Adrenal gland (tissue), 12 donors: ENCODE data around the gene TMEM139. TPM values are rescaled to one million over a fixed set of nuclear protein-coding genes. Genes with fewer than 3 reads are reported as not detected.
A peak's percentile ranks its signal among the peaks of the same experiment; 100 is the strongest.

ENCODE experiments used
- DNase-seq, 7 donors: peaks; one replicate each; pipeline ENCODE4 v3.0.0-alpha.2; 2019 to 2020
- H3K27ac ChIP-seq, 5 donors: fragments of 200-600 bp; sonication (generic) in 4 of 5; 1 replicate in 3 of 5; 2 replicates in 2 of 5; pipeline versions ENCODE4 v1.5.1 to v1.8.0; 2016 to 2020; ENCODE audit warnings: mild to moderate bottlenecking in 1 of 5
- H3K27me3 ChIP-seq: fragments of 200-600 bp; 2 replicates; pipeline ENCODE4 v1.8.0; 2021
- H3K36me3 ChIP-seq, 2 donors: fragments of 200-600 bp; replicated peaks in 1 of 2; 1 replicate in 1 of 2; 2 replicates in 1 of 2; pipeline versions ENCODE4 v1.5.1 to v1.8.0; 2018 to 2022
- H3K4me1 ChIP-seq, 2 donors: fragments of 200-600 bp; replicated peaks in 1 of 2; 1 replicate in 1 of 2; 2 replicates in 1 of 2; pipeline versions ENCODE4 v1.5.1 to v1.8.0; 2018 to 2021
- H3K4me3 ChIP-seq, 4 donors: fragments of 200-600 bp; sonication (generic) in 3 of 4; one replicate each; pipeline ENCODE4 v1.5.1; 2016 to 2018
- H3K9me3 ChIP-seq, 3 donors: fragments of 200-600 bp; sonication (generic) in 1 of 3; replicated peaks in 1 of 3; 1 replicate in 2 of 3; 2 replicates in 1 of 3; pipeline versions ENCODE4 v1.5.1 to v1.8.0; 2016 to 2021
- POLR2A ChIP-seq, 2 donors: fragments of 450-650 bp; IDR thresholded peaks; one replicate each; pipeline ENCODE4 v1.6.1; 2017; ENCODE audit warnings: antibody characterized with exemption in 2 of 2, mild to moderate bottlenecking in 2 of 2, moderate library complexity in 1 of 2
- WGBS, 4 donors: extraction: QIAGEN DNeasy Blood & Tissue Kit in 2 of 4; methylation state at CpG; one replicate each; pipeline versions ENCODE4 v1.1.5 to v1.1.7; 2013 to 2017; 5-methylcytosine and 5-hydroxymethylcytosine counted together
- intact Hi-C, 2 donors: fragments of 100-400 bp; cut with DNase I; formaldehyde crosslinking; loops; one replicate each; pipeline versions ENCODE4 v1.14.1 to v1.15.0; 2022 to 2023
- polyA plus RNA-seq, 3 donors: library from polyadenylated mRNA; stranded (reverse); fragments of 200-250 nt in 2 of 3; fragments of 350-450 nt in 1 of 3; fragmentation: Illumina TruSeq in 1 of 3; extraction: RNeasy Lipid Tissue Mini Kit (QIAGEN cat#74804) in 1 of 3; gene quantifications; one replicate each; pipeline ENCODE4 v1.2.3, GENCODE V29; 2013 to 2014
- total RNA-seq, 9 donors: library from RNA; depleted of rRNA in 4 of 9; stranded (reverse); fragments of >200 nt in 4 of 9; fragments of 120-200 nt in 1 of 9; fragmentation: NEBNext Ultra II Directional in 1 of 9; extraction: Animal tissue kit (Norgen Biotek cat#: 25700) in 1 of 9; gene quantifications; one replicate each; pipeline versions ENCODE4 v1.1.0 to v1.2.4, GENCODE V29; 2013 to 2023
- TF ChIP-seq, protein P1 (sequence below), 6 experiments: fragments of 450-650 bp in 4 of 6; fragments of 200-600 bp in 2 of 6; sonication (generic) in 1 of 6; IDR thresholded peaks; 1 replicate in 5 of 6; 2 replicates in 1 of 6; pipeline versions ENCODE4 v1.5.1 to v1.8.0; 2016 to 2021; ENCODE audit warnings: antibody characterized with exemption in 6 of 6, mild to moderate bottlenecking in 2 of 6, moderate library complexity in 1 of 6
- donor health status: healthy with polysubstance abuse.
- donor health status: Bipolar disorder and iron deficiency.
- donor health status: DM: yes; HTN: yes; CAD: no.
- donor health status: DM: no; HTN: no; CAD: no.
- donor health status: DM: no; HTN: no; CAD: no.
- donor health status: DM: yes; HTN: yes; CAD: no.

The TMEM139 gene
- total and polyA plus RNA-seq, 12 donors = 0.54 to 7.5 (median 2.9) TPM

DNA sequence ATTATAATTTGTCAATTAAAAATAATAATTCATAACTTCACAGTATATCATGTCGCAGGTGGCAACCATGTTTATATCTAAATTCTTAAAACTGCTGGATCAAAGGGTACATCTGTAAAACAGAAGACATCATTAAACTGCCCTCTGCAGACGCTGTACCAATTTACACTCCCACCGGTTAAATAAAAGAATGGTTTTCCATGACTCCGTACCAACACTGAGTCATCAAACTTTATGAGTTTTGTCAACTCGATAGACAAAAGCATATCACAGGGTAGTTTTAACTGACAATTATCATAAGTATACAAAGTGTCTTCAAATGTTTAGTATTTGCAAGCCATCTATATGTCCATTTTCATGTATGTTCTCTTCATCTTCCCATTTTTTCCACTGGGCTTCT lies 27.3 kb upstream of the TMEM139 start:
- H3K9me3 ChIP-seq = no peaks in the 10 kb centered on the region
- no peak for DNase-seq
- 83 to 89% (median 85%) methylated on average over 5 of the region's 5 CpGs for WGBS, 4 donors
- intact Hi-C loops = no loop called here
- no peak overlapping the region for H3K27ac ChIP-seq
- H3K36me3 ChIP-seq = no peaks in the 10 kb centered on the region
- H3K4me3 ChIP-seq = no peak overlapping the region
- TF ChIP-seq, protein P1, sequence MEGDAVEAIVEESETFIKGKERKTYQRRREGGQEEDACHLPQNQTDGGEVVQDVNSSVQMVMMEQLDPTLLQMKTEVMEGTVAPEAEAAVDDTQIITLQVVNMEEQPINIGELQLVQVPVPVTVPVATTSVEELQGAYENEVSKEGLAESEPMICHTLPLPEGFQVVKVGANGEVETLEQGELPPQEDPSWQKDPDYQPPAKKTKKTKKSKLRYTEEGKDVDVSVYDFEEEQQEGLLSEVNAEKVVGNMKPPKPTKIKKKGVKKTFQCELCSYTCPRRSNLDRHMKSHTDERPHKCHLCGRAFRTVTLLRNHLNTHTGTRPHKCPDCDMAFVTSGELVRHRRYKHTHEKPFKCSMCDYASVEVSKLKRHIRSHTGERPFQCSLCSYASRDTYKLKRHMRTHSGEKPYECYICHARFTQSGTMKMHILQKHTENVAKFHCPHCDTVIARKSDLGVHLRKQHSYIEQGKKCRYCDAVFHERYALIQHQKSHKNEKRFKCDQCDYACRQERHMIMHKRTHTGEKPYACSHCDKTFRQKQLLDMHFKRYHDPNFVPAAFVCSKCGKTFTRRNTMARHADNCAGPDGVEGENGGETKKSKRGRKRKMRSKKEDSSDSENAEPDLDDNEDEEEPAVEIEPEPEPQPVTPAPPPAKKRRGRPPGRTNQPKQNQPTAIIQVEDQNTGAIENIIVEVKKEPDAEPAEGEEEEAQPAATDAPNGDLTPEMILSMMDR (IDR thresholded peaks at IDR 0.05) = no peak
- no peak for TF ChIP-seq POLR2A (IDR thresholded peaks at IDR 0.05)
- no peaks in the 10 kb centered on the region for H3K27me3 ChIP-seq
- no peaks in the 10 kb centered on the region for H3K4me1 ChIP-seq

DNA sequence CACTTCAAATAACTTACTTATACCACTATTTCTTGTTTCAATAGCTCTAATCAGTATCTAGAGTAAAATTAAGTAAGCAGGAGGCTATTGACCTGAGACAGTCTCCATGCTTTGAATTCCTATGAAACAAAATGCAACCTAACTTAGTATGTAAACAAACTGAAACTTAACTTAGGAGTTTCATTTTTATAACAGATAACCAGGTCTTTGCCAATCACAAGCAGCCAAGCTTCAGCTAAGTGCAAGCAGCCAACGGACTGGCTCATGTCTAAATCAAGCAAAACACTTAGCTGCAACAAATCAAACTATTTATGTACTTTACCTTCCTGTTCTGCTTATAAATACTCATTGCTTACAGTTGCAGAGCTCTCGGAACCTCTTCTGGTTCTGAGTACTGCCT lies 25.9 kb upstream of the TMEM139 start:
- TF ChIP-seq POLR2A (IDR thresholded peaks at IDR 0.05) = no peak
- TF ChIP-seq, protein P1 (IDR thresholded peaks at IDR 0.05) = no peak
- peaks cover 0 to 1% of the 10 kb centered on the region in 2 donors for H3K4me1 ChIP-seq
- no peak for DNase-seq
- H3K36me3 ChIP-seq = no peaks in the 10 kb centered on the region
- intact Hi-C loops = no loop called here
- no peaks in the 10 kb centered on the region for H3K9me3 ChIP-seq
- no peaks in the 10 kb centered on the region for H3K27me3 ChIP-seq
- 22 to 31% (median 24%) methylated on average over 2 of the region's 2 CpGs for WGBS, 4 donors
- H3K4me3 ChIP-seq = no peak overlapping the region
- H3K27ac ChIP-seq = peak overlapping the region in 1 of 5 donors; percentile 1

DNA sequence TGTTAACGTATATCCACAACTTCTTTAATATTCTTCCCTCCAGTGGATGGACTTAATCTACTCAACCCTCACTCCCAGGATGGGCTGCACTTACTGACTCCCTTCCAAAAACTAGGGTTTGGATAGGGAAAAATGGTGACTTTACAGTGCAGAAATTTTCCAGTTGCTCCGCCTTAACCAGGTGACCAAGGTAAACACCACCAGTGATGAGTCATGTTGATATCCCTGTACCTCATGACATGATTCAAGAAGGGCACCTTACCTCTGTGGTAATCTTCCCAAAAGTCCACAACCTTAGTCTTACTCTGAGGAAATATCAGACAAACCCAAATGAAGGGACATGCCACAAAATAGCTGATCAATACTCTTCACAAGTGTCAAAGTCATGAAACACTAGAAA lies 25.0 kb upstream of the TMEM139 start:
- Histone ChIP-seq H3K4me1 (peaks cover 8 to 10% of the 10 kb centered on the region in 2 donors), H3K27ac (no peak overlapping the region), H3K36me3 (no peaks in the 10 kb centered on the region), H3K27me3 (no peaks in the 10 kb centered on the region), H3K9me3 (no peaks in the 10 kb centered on the region), H3K4me3 (no peak overlapping the region)
- DNase-seq = no peak
- WGBS, 4 donors = 89 to 96% (median 94%) methylated on average over 2 of the region's 2 CpGs
- intact Hi-C loops = no loop called here
- TF ChIP-seq POLR2A (IDR thresholded peaks at IDR 0.05) = no peak
- TF ChIP-seq, protein P1 (IDR thresholded peaks at IDR 0.05) = no peak

DNA sequence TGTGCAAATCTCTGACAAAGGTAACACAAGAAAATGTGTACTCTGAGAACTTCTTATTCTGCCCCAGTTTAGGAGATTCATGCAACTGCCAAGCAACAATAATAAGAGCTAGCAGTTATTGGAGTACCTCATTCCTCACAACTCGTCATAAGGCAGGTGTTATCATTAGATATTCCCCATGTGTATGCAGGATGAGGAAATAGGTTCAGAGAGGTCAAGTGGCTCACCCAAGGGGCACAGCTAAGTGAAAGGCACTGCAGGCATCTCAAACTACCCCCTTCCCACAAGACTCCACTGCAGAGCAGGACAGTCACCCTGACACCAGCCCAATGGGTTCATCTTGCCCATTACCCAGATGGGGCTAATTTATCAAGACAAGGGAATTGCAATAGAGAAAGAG lies 22.9 kb upstream of the TMEM139 start:
- peaks cover 0 to 2% of the 10 kb centered on the region in 2 donors for H3K36me3 ChIP-seq
- H3K27ac ChIP-seq = no peak overlapping the region
- no peak for DNase-seq
- intact Hi-C loops = no loop called here
- H3K4me3 ChIP-seq = no peak overlapping the region
- H3K27me3 ChIP-seq = no peaks in the 10 kb centered on the region
- H3K9me3 ChIP-seq = no peaks in the 10 kb centered on the region
- WGBS, 4 donors = 81 to 100% (median 88%) methylated on average over 1 of the region's 1 CpG
- H3K4me1 ChIP-seq = peaks cover 13 to 24% of the 10 kb centered on the region in 2 donors
- TF ChIP-seq, protein P1 (IDR thresholded peaks at IDR 0.05) = no peak
- no peak for TF ChIP-seq POLR2A (IDR thresholded peaks at IDR 0.05)
